Measurements from ENCODE around the gene RHOBTB1. TPM values are rescaled to one million over a fixed set of nuclear protein-coding genes. Genes with fewer than 3 reads are reported as not detected.

The RHOBTB1 gene
- total and polyA plus RNA-seq, 2 experiments from 2014 or later = 4.6 to 13.2 TPM

DNA sequence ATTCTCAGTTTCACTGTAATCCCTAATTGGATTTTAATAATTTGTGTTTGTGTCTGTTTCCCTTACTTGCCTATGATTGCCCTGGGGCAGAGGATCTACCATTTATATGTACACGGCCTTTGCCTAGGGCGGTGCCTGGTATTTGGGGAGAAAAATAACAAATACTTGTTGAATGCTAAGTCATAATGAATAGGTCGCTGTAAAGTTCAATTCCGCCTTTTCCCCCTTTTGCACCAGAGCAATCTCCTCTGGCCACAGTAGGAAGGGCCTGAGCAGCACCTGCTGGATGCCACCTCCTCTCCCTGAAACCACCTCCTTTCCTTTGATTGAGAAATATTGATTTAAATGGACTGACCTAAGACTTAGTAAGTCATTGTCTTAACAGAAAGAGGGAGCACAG is 70.2 kb downstream of the RHOBTB1 start:
- no peaks in the 10 kb centered on the region for H4K20me1 ChIP-seq (replicated peaks; ENCODE audit: insufficient read depth)
- H3K4me1 ChIP-seq (ENCODE audit: insufficient read depth) = peaks cover 29% of the 10 kb centered on the region
- H3K27me3 ChIP-seq (ENCODE audit: insufficient read depth) = no peaks in the 10 kb centered on the region
- H3K4me3 ChIP-seq = no peak overlapping the region
- H3K36me3 Mint-ChIP-seq (ENCODE audit: low read depth) = peaks cover 7% of the 10 kb centered on the region; the same call in 2 of the 3 replicates
- no peak overlapping the region for H3K27ac Mint-ChIP-seq
- peaks cover 35% of the 10 kb centered on the region for H3K4me1 Mint-ChIP-seq
- H3K4me2 ChIP-seq = no peak overlapping the region
- no peak overlapping the region for H3K27ac ChIP-seq (ENCODE audit: low read depth)
- H3F3A ChIP-seq (replicated peaks; ENCODE audit: low read depth) = no peaks in the 10 kb centered on the region
- peaks cover 9% of the 10 kb centered on the region; the same call in 1 of the 2 replicates for H3K9me2 ChIP-seq (ENCODE audit: insufficient read depth)
- TF ChIP-seq ZNF331 (CRISPR knock-in tag; IDR thresholded peaks at IDR 0.05; ENCODE audit: low read depth) (no peak), EZH2phosphoT487 (IDR thresholded peaks at IDR 0.05; ENCODE audit: unreplicated experiment) (no peak), POLR2AphosphoS5 (IDR thresholded peaks at IDR 0.05; ENCODE audit: low read depth) (no peak)
- TF ChIP-seq, protein P1, sequence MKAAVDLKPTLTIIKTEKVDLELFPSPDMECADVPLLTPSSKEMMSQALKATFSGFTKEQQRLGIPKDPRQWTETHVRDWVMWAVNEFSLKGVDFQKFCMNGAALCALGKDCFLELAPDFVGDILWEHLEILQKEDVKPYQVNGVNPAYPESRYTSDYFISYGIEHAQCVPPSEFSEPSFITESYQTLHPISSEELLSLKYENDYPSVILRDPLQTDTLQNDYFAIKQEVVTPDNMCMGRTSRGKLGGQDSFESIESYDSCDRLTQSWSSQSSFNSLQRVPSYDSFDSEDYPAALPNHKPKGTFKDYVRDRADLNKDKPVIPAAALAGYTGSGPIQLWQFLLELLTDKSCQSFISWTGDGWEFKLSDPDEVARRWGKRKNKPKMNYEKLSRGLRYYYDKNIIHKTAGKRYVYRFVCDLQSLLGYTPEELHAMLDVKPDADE (IDR thresholded peaks at IDR 0.05) = no peak
- TF ChIP-seq, protein P2, sequence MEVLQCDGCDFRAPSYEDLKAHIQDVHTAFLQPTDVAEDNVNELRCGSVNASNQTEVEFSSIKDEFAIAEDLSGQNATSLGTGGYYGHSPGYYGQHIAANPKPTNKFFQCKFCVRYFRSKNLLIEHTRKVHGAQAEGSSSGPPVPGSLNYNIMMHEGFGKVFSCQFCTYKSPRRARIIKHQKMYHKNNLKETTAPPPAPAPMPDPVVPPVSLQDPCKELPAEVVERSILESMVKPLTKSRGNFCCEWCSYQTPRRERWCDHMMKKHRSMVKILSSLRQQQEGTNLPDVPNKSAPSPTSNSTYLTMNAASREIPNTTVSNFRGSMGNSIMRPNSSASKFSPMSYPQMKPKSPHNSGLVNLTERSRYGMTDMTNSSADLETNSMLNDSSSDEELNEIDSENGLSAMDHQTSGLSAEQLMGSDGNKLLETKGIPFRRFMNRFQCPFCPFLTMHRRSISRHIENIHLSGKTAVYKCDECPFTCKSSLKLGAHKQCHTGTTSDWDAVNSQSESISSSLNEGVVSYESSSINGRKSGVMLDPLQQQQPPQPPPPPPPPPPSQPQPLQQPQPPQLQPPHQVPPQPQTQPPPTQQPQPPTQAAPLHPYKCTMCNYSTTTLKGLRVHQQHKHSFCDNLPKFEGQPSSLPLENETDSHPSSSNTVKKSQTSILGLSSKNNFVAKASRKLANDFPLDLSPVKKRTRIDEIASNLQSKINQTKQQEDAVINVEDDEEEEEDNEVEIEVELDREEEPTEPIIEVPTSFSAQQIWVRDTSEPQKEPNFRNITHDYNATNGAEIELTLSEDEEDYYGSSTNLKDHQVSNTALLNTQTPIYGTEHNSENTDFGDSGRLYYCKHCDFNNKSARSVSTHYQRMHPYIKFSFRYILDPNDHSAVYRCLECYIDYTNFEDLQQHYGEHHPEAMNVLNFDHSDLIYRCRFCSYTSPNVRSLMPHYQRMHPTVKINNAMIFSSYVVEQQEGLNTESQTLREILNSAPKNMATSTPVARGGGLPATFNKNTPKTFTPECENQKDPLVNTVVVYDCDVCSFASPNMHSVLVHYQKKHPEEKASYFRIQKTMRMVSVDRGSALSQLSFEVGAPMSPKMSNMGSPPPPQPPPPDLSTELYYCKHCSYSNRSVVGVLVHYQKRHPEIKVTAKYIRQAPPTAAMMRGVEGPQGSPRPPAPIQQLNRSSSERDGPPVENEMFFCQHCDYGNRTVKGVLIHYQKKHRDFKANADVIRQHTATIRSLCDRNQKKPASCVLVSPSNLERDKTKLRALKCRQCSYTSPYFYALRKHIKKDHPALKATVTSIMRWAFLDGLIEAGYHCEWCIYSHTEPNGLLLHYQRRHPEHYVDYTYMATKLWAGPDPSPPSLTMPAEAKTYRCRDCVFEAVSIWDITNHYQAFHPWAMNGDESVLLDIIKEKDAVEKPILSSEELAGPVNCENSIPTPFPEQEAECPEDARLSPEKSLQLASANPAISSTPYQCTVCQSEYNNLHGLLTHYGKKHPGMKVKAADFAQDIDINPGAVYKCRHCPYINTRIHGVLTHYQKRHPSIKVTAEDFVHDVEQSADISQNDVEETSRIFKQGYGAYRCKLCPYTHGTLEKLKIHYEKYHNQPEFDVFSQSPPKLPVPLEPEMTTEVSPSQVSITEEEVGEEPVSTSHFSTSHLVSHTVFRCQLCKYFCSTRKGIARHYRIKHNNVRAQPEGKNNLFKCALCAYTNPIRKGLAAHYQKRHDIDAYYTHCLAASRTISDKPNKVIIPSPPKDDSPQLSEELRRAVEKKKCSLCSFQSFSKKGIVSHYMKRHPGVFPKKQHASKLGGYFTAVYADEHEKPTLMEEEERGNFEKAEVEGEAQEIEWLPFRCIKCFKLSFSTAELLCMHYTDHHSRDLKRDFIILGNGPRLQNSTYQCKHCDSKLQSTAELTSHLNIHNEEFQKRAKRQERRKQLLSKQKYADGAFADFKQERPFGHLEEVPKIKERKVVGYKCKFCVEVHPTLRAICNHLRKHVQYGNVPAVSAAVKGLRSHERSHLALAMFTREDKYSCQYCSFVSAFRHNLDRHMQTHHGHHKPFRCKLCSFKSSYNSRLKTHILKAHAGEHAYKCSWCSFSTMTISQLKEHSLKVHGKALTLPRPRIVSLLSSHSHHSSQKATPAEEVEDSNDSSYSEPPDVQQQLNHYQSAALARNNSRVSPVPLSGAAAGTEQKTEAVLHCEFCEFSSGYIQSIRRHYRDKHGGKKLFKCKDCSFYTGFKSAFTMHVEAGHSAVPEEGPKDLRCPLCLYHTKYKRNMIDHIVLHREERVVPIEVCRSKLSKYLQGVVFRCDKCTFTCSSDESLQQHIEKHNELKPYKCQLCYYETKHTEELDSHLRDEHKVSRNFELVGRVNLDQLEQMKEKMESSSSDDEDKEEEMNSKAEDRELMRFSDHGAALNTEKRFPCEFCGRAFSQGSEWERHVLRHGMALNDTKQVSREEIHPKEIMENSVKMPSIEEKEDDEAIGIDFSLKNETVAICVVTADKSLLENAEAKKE (CRISPR knock-in tag; IDR thresholded peaks at IDR 0.05) = no peak
- DNase-seq (ENCODE audit: low spot score) = no peak
- H3K79me2 ChIP-seq (replicated peaks; ENCODE audit: insufficient read depth) = no peaks in the 10 kb centered on the region
- no peak overlapping the region for H2AFZ ChIP-seq
- no peak for ATAC-seq
- peaks cover 6% of the 10 kb centered on the region for H3K27me3 Mint-ChIP-seq (ENCODE audit: insufficient read depth, low read depth, poor library complexity)
- no peak overlapping the region for H3K4me3 Mint-ChIP-seq
- H3K9me3 Mint-ChIP-seq = no peaks in the 10 kb centered on the region
- H3K36me3 ChIP-seq (ENCODE audit: insufficient read depth) = no peaks in the 10 kb centered on the region

DNA sequence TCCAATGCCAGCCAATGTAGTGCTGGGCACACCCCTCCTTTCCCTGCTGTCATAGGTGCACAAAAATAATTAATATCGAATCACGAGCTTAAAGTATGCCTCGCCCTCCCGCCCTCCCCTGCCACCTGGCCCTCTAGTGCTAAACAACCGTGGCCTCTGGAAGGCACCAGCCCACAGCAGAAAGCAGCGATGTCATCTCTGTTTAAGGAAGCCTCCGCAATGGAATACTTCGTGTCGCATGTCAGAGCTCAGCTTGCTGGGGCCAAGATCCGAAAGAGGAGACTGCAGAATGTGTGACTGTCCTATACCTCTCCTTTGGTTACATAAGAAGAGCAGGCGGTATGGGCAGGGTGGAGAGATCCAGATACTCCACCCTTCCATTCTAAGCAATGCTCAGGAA is 71.5 kb downstream of the RHOBTB1 start:
- Histone ChIP-seq H3K4me3 (no peak overlapping the region), H2AFZ (no peak overlapping the region), H3K27me3 (ENCODE audit: insufficient read depth) (no peaks in the 10 kb centered on the region), H3K4me1 (ENCODE audit: insufficient read depth) (peaks cover 29% of the 10 kb centered on the region), H4K20me1 (replicated peaks; ENCODE audit: insufficient read depth) (no peaks in the 10 kb centered on the region), H3F3A (replicated peaks; ENCODE audit: low read depth) (no peaks in the 10 kb centered on the region), H3K9me2 (ENCODE audit: insufficient read depth) (peaks cover 9% of the 10 kb centered on the region; the same call in 1 of the 2 replicates), H3K27ac (ENCODE audit: low read depth) (no peak overlapping the region), H3K79me2 (replicated peaks; ENCODE audit: insufficient read depth) (no peaks in the 10 kb centered on the region), H3K36me3 (ENCODE audit: insufficient read depth) (no peaks in the 10 kb centered on the region), H3K4me2 (no peak overlapping the region)
- ATAC-seq (no peak), DNase-seq (ENCODE audit: low spot score) (no peak)
- H3K9me3 Mint-ChIP-seq = no peaks in the 10 kb centered on the region
- peaks cover 6% of the 10 kb centered on the region for H3K27me3 Mint-ChIP-seq (ENCODE audit: insufficient read depth, low read depth, poor library complexity)
- H3K4me1 Mint-ChIP-seq = peaks cover 35% of the 10 kb centered on the region
- no peak overlapping the region for H3K4me3 Mint-ChIP-seq
- H3K27ac Mint-ChIP-seq = no peak overlapping the region
- peaks cover 7% of the 10 kb centered on the region; the same call in 2 of the 3 replicates for H3K36me3 Mint-ChIP-seq (ENCODE audit: low read depth)
- TF ChIP-seq, protein P2 (CRISPR knock-in tag; IDR thresholded peaks at IDR 0.05) = no peak

Measured in GM23338 (cell line).